ENCODE data around the gene NR2F6.

NR2F6 gene

GRCh38 chr19:17248011-17248776 is 2.5 kb upstream of the NR2F6 start:
- no peak overlapping the region for H3K4me2 ChIP-seq
- no peaks in the 10 kb centered on the region for H3K79me2 ChIP-seq (ENCODE audit: insufficient read depth, low read depth)
- no peak overlapping the region for H3K4me3 ChIP-seq (IDR thresholded peaks at IDR 0.05; ENCODE audit: insufficient read depth, low read depth, low read length)
- no peaks in the 10 kb centered on the region for H3K36me3 ChIP-seq (ENCODE audit: insufficient read depth)
- no peaks in the 10 kb centered on the region for H3K27me3 ChIP-seq (ENCODE audit: insufficient read depth, low read depth)
- H3K9ac ChIP-seq: no peak overlapping the region
- H3K27ac ChIP-seq: no peak overlapping the region
- H4K20me1 ChIP-seq (ENCODE audit: insufficient read depth): no peaks in the 10 kb centered on the region
- no peak for TF ChIP-seq CTCF (conservative IDR thresholded peaks at IDR 0.05; ENCODE audit: low read depth, low read length)
- H3K4me1 ChIP-seq (ENCODE audit: low read depth, poor library complexity, severe bottlenecking): peaks cover 10% of the 10 kb centered on the region
- H2AFZ ChIP-seq (ENCODE audit: low read depth): no peak overlapping the region

- Histone ChIP-seq H3K27ac (no peak overlapping the region), H3K4me3 (IDR thresholded peaks at IDR 0.05; ENCODE audit: insufficient read depth, low read depth, low read length) (no peak overlapping the region), H3K9ac (peak overlapping the region; percentile 44; the same call in 1 of the 2 replicates), H4K20me1 (ENCODE audit: insufficient read depth) (no peaks in the 10 kb centered on the region), H3K4me1 (ENCODE audit: low read depth, poor library complexity, severe bottlenecking) (peaks cover 10% of the 10 kb centered on the region), H3K79me2 (ENCODE audit: insufficient read depth, low read depth) (no peaks in the 10 kb centered on the region), H2AFZ (ENCODE audit: low read depth) (peak overlapping the region; percentile 85), H3K36me3 (ENCODE audit: insufficient read depth) (no peaks in the 10 kb centered on the region), H3K27me3 (ENCODE audit: insufficient read depth, low read depth) (no peaks in the 10 kb centered on the region), H3K4me2 (peak overlapping the region; percentile 81)
- no peak for TF ChIP-seq CTCF (conservative IDR thresholded peaks at IDR 0.05; ENCODE audit: low read depth, low read length)
These were observed 1.1 kb upstream of the NR2F6 start for GRCh38 chr19:17246681-17247425.

- Histone ChIP-seq H2AFZ (ENCODE audit: low read depth) (0 out of 2 replicates have a peak overlapping the region, but pooled peaks have one; percentile 22), H3K79me2 (ENCODE audit: insufficient read depth, low read depth) (no peaks in the 10 kb centered on the region), H3K27ac (no peak overlapping the region), H3K9ac (peak overlapping the region; percentile 41; the same call in 1 of the 2 replicates), H3K4me1 (ENCODE audit: low read depth, poor library complexity, severe bottlenecking) (peaks cover 10% of the 10 kb centered on the region), H3K4me3 (IDR thresholded peaks at IDR 0.05; ENCODE audit: insufficient read depth, low read depth, low read length) (no peak overlapping the region), H3K27me3 (ENCODE audit: insufficient read depth, low read depth) (no peaks in the 10 kb centered on the region), H4K20me1 (ENCODE audit: insufficient read depth) (no peaks in the 10 kb centered on the region), H3K36me3 (ENCODE audit: insufficient read depth) (no peaks in the 10 kb centered on the region), H3K4me2 (peak overlapping the region; percentile 50)
- no peak for TF ChIP-seq CTCF (conservative IDR thresholded peaks at IDR 0.05; ENCODE audit: low read depth, low read length)
These were observed 843 bp downstream of the NR2F6 start for GRCh38 chr19:17244618-17245534.

All from KMS-11 (cell line).